SK-N-MC (cell line): ENCODE data around the gene PAQR7.

Experiments
- EZH2 ChIP-seq: fragments of 200-600 bp; sonication (generic); IDR thresholded peaks from one replicate; pipeline ENCODE4 v1.6.1; 2017; ENCODE audit warnings: antibody characterized with exemption
- POLR2AphosphoS5 ChIP-seq: IDR thresholded peaks from 2 replicates; pipeline ENCODE4 v1.6.1; 2012; ENCODE audit warnings: mild to moderate bottlenecking, low read depth, low read length, borderline replicate concordance

- TF ChIP-seq EZH2 (no peak), POLR2AphosphoS5 (no peak)
Measured at GRCh38 chr1:25821630-25822091, 53.8 kb downstream of the PAQR7 start.
